Omental fat pad (tissue), 4 donors: ENCODE results near the gene DHRS13. TPM values are rescaled to one million over a fixed set of nuclear protein-coding genes. Genes with fewer than 3 reads are reported as not detected.
A peak's percentile ranks its signal among the peaks of the same experiment; 100 is the strongest.

Experiments
- ATAC-seq: fragments of 150-250 bp; one replicate; pipeline ENCODE4 v1.9.1; 2016; ENCODE audit warnings: mild to moderate bottlenecking, moderate library complexity; ENCODE audit not compliant: low FRiP score
- DNase-seq: peaks from one replicate; pipeline ENCODE4 v3.0.0-alpha.2; 2019; ENCODE audit warnings: low spot score
- CTCF ChIP-seq, 3 donors: fragments of 450-650 bp; IDR thresholded peaks; one replicate each; pipeline ENCODE4 v1.5.1; 2016 to 2017; ENCODE audit warnings: antibody characterized with exemption in 3 of 3, mild to moderate bottlenecking in 3 of 3, moderate library complexity in 2 of 3
- total RNA-seq, 4 donors: library from RNA; depleted of rRNA; stranded (reverse); fragments of >200 nt; gene quantifications; one replicate each; pipeline ENCODE4 v1.1.0, GENCODE V29; 2016

DHRS13 gene
- total RNA-seq, 4 donors from 2014 or later, result 5.0 to 11.3 (median 6.3) TPM

- TF ChIP-seq CTCF (IDR thresholded peaks at IDR 0.05), result no peak
- no peak for ATAC-seq
Measured at GRCh38 chr17:28911411-28912045, 8.6 kb upstream of the DHRS13 start.

GRCh38 chr17:28910534-28910933 lies 7.7 kb upstream of the DHRS13 start:
- no peak for TF ChIP-seq CTCF (IDR thresholded peaks at IDR 0.05)
- DNase-seq (no peak), ATAC-seq (no peak)

More at GRCh38 chr17:28911411-28912045, 8.6 kb upstream of the DHRS13 start:
- DNase-seq, result no peak

- ATAC-seq, result peak; percentile 69
- TF ChIP-seq CTCF (IDR thresholded peaks at IDR 0.05), result no peak
- no peak for DNase-seq
Measured at GRCh38 chr17:28908640-28909167, 5.8 kb upstream of the DHRS13 start.

GRCh38 chr17:28907709-28908475 lies 5.0 kb upstream of the DHRS13 start:
- TF ChIP-seq CTCF (IDR thresholded peaks at IDR 0.05), result no peak
- DNase-seq (no peak), ATAC-seq (no peak)

GRCh38 chr17:28906706-28907438 lies 4.0 kb upstream of the DHRS13 start:
- no peak for ATAC-seq
- no peak for TF ChIP-seq CTCF (IDR thresholded peaks at IDR 0.05)

GRCh38 chr17:28906276-28906675 lies 3.4 kb upstream of the DHRS13 start:
- ATAC-seq (no peak), DNase-seq (no peak)
- TF ChIP-seq CTCF (IDR thresholded peaks at IDR 0.05), result no peak

More at GRCh38 chr17:28906706-28907438, 4.0 kb upstream of the DHRS13 start:
- DNase-seq, result no peak
